ENCODE measurements around the gene SSBP3.
"Not testable (repeated sequence)": the region's sequence is repeated elsewhere in the genome, so short reads cannot be mapped to it uniquely, and the experiment has no call there.

The SSBP3 gene

GRCh38 chr1:54392401-54392800, 13.8 kb downstream of the SSBP3 start:
- DNase-seq (ENCODE audit: low read depth in 2 of 2), result no peak

GRCh38 chr1:54391450-54392209, 14.6 kb downstream of the SSBP3 start:
- DNase-seq (ENCODE audit: low read depth in 2 of 2), result no peak

- DNase-seq (ENCODE audit: low read depth in 2 of 2), result no peak
These were observed 15.5 kb downstream of the SSBP3 start for GRCh38 chr1:54390655-54391054.

- not testable (repeated sequence) for DNase-seq (ENCODE audit: low read depth in 2 of 2)
These were observed 16.6 kb downstream of the SSBP3 start for GRCh38 chr1:54389608-54390007.

GRCh38 chr1:54387419-54387818, 18.8 kb downstream of the SSBP3 start:
- DNase-seq (ENCODE audit: low read depth in 2 of 2), result no peak

GRCh38 chr1:54385727-54386022, 20.5 kb downstream of the SSBP3 start:
- DNase-seq (ENCODE audit: low read depth in 2 of 2), result no peak

- DNase-seq (ENCODE audit: low read depth in 2 of 2), result no peak
These were observed 21.1 kb downstream of the SSBP3 start for GRCh38 chr1:54384918-54385726.

- DNase-seq (ENCODE audit: low read depth in 2 of 2), result no peak
These were observed 21.7 kb downstream of the SSBP3 start for GRCh38 chr1:54384471-54384870.

- DNase-seq (ENCODE audit: low read depth in 2 of 2), result no peak
These were observed 24.7 kb downstream of the SSBP3 start for GRCh38 chr1:54381524-54381923.

GRCh38 chr1:54380290-54380882, 25.8 kb downstream of the SSBP3 start:
- DNase-seq (ENCODE audit: low read depth in 2 of 2), result no peak

- DNase-seq (ENCODE audit: low read depth in 2 of 2), result no peak
These were observed 26.5 kb downstream of the SSBP3 start for GRCh38 chr1:54379555-54380289.

GRCh38 chr1:54378874-54379554, 27.2 kb downstream of the SSBP3 start:
- no peak for DNase-seq (ENCODE audit: low read depth in 2 of 2)

- no peak for DNase-seq (ENCODE audit: low read depth in 2 of 2)
These were observed 27.9 kb downstream of the SSBP3 start for GRCh38 chr1:54378157-54378873.

GRCh38 chr1:54377040-54377691, 29.0 kb downstream of the SSBP3 start:
- no peak for DNase-seq (ENCODE audit: low read depth in 2 of 2)

- DNase-seq (ENCODE audit: low read depth in 2 of 2), result no peak
These were observed 29.7 kb downstream of the SSBP3 start for GRCh38 chr1:54376430-54377039.

- DNase-seq (ENCODE audit: low read depth in 2 of 2), result no peak
These were observed 30.3 kb downstream of the SSBP3 start for GRCh38 chr1:54375712-54376429.

- no peak for DNase-seq (ENCODE audit: low read depth in 2 of 2)
These were observed 30.9 kb downstream of the SSBP3 start for GRCh38 chr1:54375298-54375697.

- no peak for DNase-seq (ENCODE audit: low read depth in 2 of 2)
These were observed 31.4 kb downstream of the SSBP3 start for GRCh38 chr1:54374766-54375165.

- no peak for DNase-seq (ENCODE audit: low read depth in 2 of 2)
These were observed 33.2 kb downstream of the SSBP3 start for GRCh38 chr1:54372978-54373377.

- no peak for DNase-seq (ENCODE audit: low read depth in 2 of 2)
These were observed 34.3 kb downstream of the SSBP3 start for GRCh38 chr1:54371942-54372275.
